T-cell (primary cell): ENCODE measurements around the gene GALNT9. TPM values are rescaled to one million over a fixed set of nuclear protein-coding genes. Genes with fewer than 3 reads are reported as not detected.

Experiments
- ATAC-seq, 4 experiments: fragments of 200-7000 bp in 3 of 4; fragments of 150-1000 bp in 1 of 4; cut with Tn5 transposase; replicated peaks in 1 of 4; 1 replicate in 3 of 4; 2 replicates in 1 of 4; pipeline ENCODE4 v1.10.0; 2021; ENCODE audit warnings: moderate library complexity in 3 of 4, mild to moderate bottlenecking in 2 of 4, moderate number of reproducible peaks in 1 of 4
- CTCF ChIA-PET, 2 donors: fragments of 300-600 bp; sonication (Branson Sonifier 250); formaldehyde crosslinking; loops; one replicate each; lab custom pipeline; 2022; ENCODE audit warnings: antibody characterized with exemption in 2 of 2; lab: Charles Lee
- POLR2A ChIA-PET, 2 donors: fragments of 300-600 bp; sonication (Branson Sonifier 250); formaldehyde crosslinking; loops; one replicate each; lab custom pipeline; 2022; ENCODE audit warnings: antibody characterized with exemption in 2 of 2; lab: Charles Lee
- DNase-seq, 35 experiments: peaks; one replicate each; pipeline versions ENCODE4 v3.0.0 to v3.0.0-alpha.2; 2013 to 2023
- H3K27ac ChIP-seq: one replicate; pipeline ENCODE4 v1.5.1; 2013; ENCODE audit warnings: low read length
- H3K27me3 ChIP-seq, 2 experiments: replicated peaks in 1 of 2; 1 replicate in 1 of 2; 2 replicates in 1 of 2; pipeline versions ENCODE4 v1.6.1 to v1.7.0; 2013; ENCODE audit warnings: low read length in 1 of 2, mixed read lengths in 1 of 2; ENCODE audit not compliant: control insufficient read depth in 2 of 2, insufficient read depth in 2 of 2; ENCODE audit errors: extremely low read depth in 1 of 2
- H3K36me3 ChIP-seq, 2 donors: 1 replicate in 1 of 2; 2 replicates in 1 of 2; pipeline versions ENCODE4 v1.6.1 to v1.7.0; 2013; ENCODE audit warnings: low read length in 1 of 2; ENCODE audit not compliant: control insufficient read depth in 2 of 2, insufficient read depth in 1 of 2; ENCODE audit errors: extremely low read depth in 1 of 2
- H3K4me1 ChIP-seq, 2 experiments: 1 replicate in 1 of 2; 2 replicates in 1 of 2; pipeline versions ENCODE4 v1.6.1 to v1.7.0; 2013; ENCODE audit warnings: low read length in 2 of 2, mixed read lengths in 1 of 2; ENCODE audit not compliant: insufficient read depth in 2 of 2, control insufficient read depth in 1 of 2; ENCODE audit errors: extremely low read depth in 1 of 2
- H3K4me3 ChIP-seq, 2 donors: 1 replicate in 1 of 2; 2 replicates in 1 of 2; pipeline versions ENCODE4 v1.5.1 to v1.7.0; 2013; ENCODE audit warnings: mild to moderate bottlenecking in 2 of 2, low read length in 1 of 2, moderate library complexity in 1 of 2; ENCODE audit not compliant: control insufficient read depth in 1 of 2; ENCODE audit errors: extremely low read depth in 1 of 2
- H3K9me3 ChIP-seq: 2 replicates; pipeline ENCODE4 v1.7.0; 2013
- H3K27ac Mint-ChIP-seq, 2 donors: one replicate each; pipeline ENCODE4 v1.8.0; 2020 to 2021; ENCODE audit warnings: mild to moderate bottlenecking in 2 of 2, mixed read lengths in 2 of 2
- H3K27me3 Mint-ChIP-seq, 2 donors: one replicate each; pipeline ENCODE4 v1.8.0; 2021 to 2022; ENCODE audit warnings: mixed read lengths in 2 of 2
- H3K36me3 Mint-ChIP-seq: one replicate; pipeline ENCODE4 v1.8.0; 2021; ENCODE audit warnings: mixed read lengths
- H3K4me1 Mint-ChIP-seq, 3 donors: one replicate each; pipeline ENCODE4 v1.8.0; 2020 to 2022; ENCODE audit warnings: mixed read lengths in 3 of 3, mild to moderate bottlenecking in 1 of 3
- H3K4me3 Mint-ChIP-seq, 3 donors: one replicate each; pipeline ENCODE4 v1.8.0; 2020 to 2022; ENCODE audit warnings: mild to moderate bottlenecking in 3 of 3, mixed read lengths in 3 of 3, moderate library complexity in 3 of 3
- H3K9me3 Mint-ChIP-seq, 3 donors: one replicate each; pipeline ENCODE4 v1.8.0; 2020 to 2022; ENCODE audit warnings: mixed read lengths in 3 of 3
- WGBS: methylation state at CpG from one replicate; pipeline ENCODE4 v1.1.5; 2013; ENCODE audit warnings: missing lambda C conversion rate; ENCODE audit not compliant: insufficient coverage; 5-methylcytosine and 5-hydroxymethylcytosine counted together
- total RNA-seq, 35 experiments: library from RNA in 6 of 35; stranded (reverse) in 6 of 35; fragments of 120-200 nt in 1 of 35; gene quantifications; one replicate each; pipeline versions ENCODE4 v1.2.1 to v1.2.4 and lab custom pipeline; 2013 to 2026

Gene GALNT9
- total RNA-seq, 5 donors from 2014 or later (not counting 1 experiment from before 2014, with no cell fraction given), result 0.72 TPM; not detected in 4

GRCh38 chr12:132188916-132189325, 140.5 kb downstream of the GALNT9 start:
- H3K27ac ChIP-seq, result peak overlapping the region; percentile 65
- H3K27me3 ChIP-seq, result no peaks in the 10 kb centered on the region
- WGBS, result 21% methylated on average over 12 of the region's 20 CpGs
- H3K36me3 Mint-ChIP-seq, result peaks cover 6% of the 10 kb centered on the region
- peaks cover 0 to 5% of the 10 kb centered on the region in 2 donors for H3K36me3 ChIP-seq
- H3K9me3 ChIP-seq, result peaks cover 3% of the 10 kb centered on the region
- H3K4me3 ChIP-seq, result peak overlapping the region; percentile 86 to 87
- ChIA-PET POLR2A (no interaction called here), CTCF (no interaction called here)
- DNase-seq (peak in 3 of 35 experiments; percentile 23 to 41 (median 26)), ATAC-seq (no peak)
- peak overlapping the region; percentile 95 to 97 (median 97) for H3K4me3 Mint-ChIP-seq
- peaks cover 0 to 6% (median 4%) of the 10 kb centered on the region in 3 donors for H3K9me3 Mint-ChIP-seq
- H3K27ac Mint-ChIP-seq, result peak overlapping the region; percentile 94 to 98
- no peaks in the 10 kb centered on the region for H3K27me3 Mint-ChIP-seq
- H3K4me1 Mint-ChIP-seq, result peaks cover 46 to 59% (median 50%) of the 10 kb centered on the region in 3 donors
- H3K4me1 ChIP-seq, result peaks cover 11 to 64% of the 10 kb centered on the region in 2 experiments

DNA sequence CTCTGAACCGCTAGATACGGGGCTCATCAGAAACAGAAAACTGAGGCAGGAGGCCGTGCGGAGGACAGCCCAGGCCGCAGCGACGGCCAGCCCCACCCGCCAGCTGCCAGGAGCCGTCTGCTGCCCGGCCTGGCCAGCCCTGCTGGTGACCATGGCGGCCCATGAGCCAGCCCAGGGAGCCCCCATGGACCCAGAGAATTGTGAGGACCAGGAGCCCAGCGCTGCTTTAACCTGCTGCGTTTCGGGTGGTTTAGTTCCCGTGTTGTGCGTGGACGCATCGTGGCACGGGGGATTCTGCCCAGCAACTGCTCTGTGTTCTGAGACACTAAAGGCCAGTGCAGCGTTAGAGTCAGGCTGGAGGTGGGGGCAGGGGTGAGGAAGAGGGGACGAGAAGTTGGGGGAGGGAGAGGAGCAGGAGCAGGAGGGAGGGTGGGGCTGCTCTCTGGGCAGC, 140.9 kb downstream of the GALNT9 start:
- Histone ChIP-seq H3K36me3 (peaks cover 0 to 5% of the 10 kb centered on the region in 2 donors), H3K4me1 (peaks cover 11 to 64% of the 10 kb centered on the region in 2 experiments), H3K27ac (peak overlapping the region; percentile 65), H3K4me3 (peak overlapping the region; percentile 86 to 87), H3K27me3 (no peaks in the 10 kb centered on the region), H3K9me3 (peaks cover 3% of the 10 kb centered on the region)
- peaks cover 0 to 2% (median 2%) of the 10 kb centered on the region in 3 donors for H3K9me3 Mint-ChIP-seq
- WGBS, result 88% methylated on average over 21 of the region's 21 CpGs
- ChIA-PET POLR2A (no interaction called here), CTCF (no interaction called here)
- H3K27me3 Mint-ChIP-seq, result no peaks in the 10 kb centered on the region
- peak overlapping the region; percentile 66 to 97 (median 97) for H3K4me3 Mint-ChIP-seq
- H3K27ac Mint-ChIP-seq, result peak overlapping the region; percentile 52 to 73
- DNase-seq (peak in 3 of 35 experiments; percentile 19 to 31 (median 26)), ATAC-seq (no peak)
- peaks cover 46 to 59% (median 50%) of the 10 kb centered on the region in 3 donors for H3K4me1 Mint-ChIP-seq
- peaks cover 4% of the 10 kb centered on the region for H3K36me3 Mint-ChIP-seq

GRCh38 chr12:132187646-132188450, 141.5 kb downstream of the GALNT9 start:
- H3K4me1 Mint-ChIP-seq, result peaks cover 46 to 59% (median 51%) of the 10 kb centered on the region in 3 donors
- Histone ChIP-seq H3K9me3 (peaks cover 3% of the 10 kb centered on the region), H3K27ac (no peak overlapping the region), H3K4me1 (peaks cover 11 to 64% of the 10 kb centered on the region in 2 experiments), H3K4me3 (peak overlapping the region in 1 of 2 donors; percentile 29), H3K36me3 (peaks cover 0 to 5% of the 10 kb centered on the region in 2 donors), H3K27me3 (no peaks in the 10 kb centered on the region)
- POLR2A ChIA-PET, result no interaction called here
- DNase-seq (peak in 1 of 35 experiments; percentile 27), ATAC-seq (no peak)
- peak overlapping the region; percentile 66 to 97 (median 71) for H3K4me3 Mint-ChIP-seq
- H3K9me3 Mint-ChIP-seq, result no peaks in the 10 kb centered on the region
- CTCF ChIA-PET, result no interaction called here
- H3K36me3 Mint-ChIP-seq, result peaks cover 3% of the 10 kb centered on the region
- H3K27ac Mint-ChIP-seq, result peak overlapping the region; percentile 39 to 52
- 96% methylated on average over 31 of the region's 35 CpGs for whole genome bisulfite sequencing
- H3K27me3 Mint-ChIP-seq, result no peaks in the 10 kb centered on the region

DNA sequence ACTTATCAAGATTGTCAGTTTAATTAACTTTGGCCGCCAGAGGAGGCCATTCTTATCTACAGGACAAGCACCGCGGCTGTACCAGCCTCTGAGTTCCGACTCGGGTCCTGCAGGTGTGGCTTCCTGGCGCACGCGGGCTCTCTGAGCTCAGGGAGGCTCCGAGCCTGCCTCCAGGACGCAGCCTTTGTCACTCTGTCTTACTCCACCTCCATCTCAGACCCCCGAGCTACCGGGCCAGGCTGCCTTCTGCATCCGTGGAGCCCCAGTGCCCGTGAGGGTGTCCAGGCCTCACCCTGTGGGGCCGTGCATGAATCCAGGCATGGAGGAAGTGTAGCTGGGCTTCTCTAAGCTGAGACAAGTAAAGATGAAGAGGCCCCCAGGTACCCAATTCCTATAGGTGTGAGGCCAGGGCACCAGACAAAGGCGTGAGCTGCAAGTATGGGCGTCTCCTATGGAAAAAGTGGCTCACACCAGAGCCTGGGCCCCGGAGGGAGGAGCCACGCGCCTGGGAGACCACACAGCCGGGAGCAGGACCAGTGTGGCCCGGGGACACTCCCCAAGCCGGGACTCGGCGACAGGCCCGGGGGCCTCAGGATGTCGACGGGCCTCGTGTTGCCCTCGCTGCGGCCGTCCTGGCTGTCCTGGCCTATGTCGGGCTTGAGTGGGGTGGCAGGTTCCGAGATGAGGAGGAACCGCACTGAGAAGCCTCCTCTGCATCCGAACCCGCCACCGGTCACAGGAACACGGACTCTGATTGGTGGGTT, 142.3 kb downstream of the GALNT9 start:
- Mint-ChIP-seq H3K9me3 (no peaks in the 10 kb centered on the region), H3K27ac (peak overlapping the region; percentile 90), H3K27me3 (no peaks in the 10 kb centered on the region), H3K4me1 (peaks cover 46 to 59% (median 55%) of the 10 kb centered on the region in 3 donors), H3K36me3 (peaks cover 3% of the 10 kb centered on the region), H3K4me3 (peak overlapping the region; percentile 63 to 97 (median 78))
- WGBS, result 76% methylated on average over 28 of the region's 39 CpGs
- ChIA-PET CTCF (interaction anchor here in 1 of 2 donors (0.6 kb wide), 1 partner anchor 500 kb away, joined by 4 read pairs; the partner anchor contains the start of gene POLE), POLR2A (no interaction called here)
- Histone ChIP-seq H3K27ac (peak overlapping the region; percentile 85), H3K36me3 (peaks cover 0 to 5% of the 10 kb centered on the region in 2 donors), H3K4me1 (peaks cover 11 to 64% of the 10 kb centered on the region in 2 experiments), H3K27me3 (no peaks in the 10 kb centered on the region), H3K4me3 (peak overlapping the region in 1 of 2 donors; percentile 40), H3K9me3 (peaks cover 3% of the 10 kb centered on the region)
- no peak for ATAC-seq
- peak in 4 of 35 experiments; percentile 21 to 54 (median 30) for DNase-seq

DNA sequence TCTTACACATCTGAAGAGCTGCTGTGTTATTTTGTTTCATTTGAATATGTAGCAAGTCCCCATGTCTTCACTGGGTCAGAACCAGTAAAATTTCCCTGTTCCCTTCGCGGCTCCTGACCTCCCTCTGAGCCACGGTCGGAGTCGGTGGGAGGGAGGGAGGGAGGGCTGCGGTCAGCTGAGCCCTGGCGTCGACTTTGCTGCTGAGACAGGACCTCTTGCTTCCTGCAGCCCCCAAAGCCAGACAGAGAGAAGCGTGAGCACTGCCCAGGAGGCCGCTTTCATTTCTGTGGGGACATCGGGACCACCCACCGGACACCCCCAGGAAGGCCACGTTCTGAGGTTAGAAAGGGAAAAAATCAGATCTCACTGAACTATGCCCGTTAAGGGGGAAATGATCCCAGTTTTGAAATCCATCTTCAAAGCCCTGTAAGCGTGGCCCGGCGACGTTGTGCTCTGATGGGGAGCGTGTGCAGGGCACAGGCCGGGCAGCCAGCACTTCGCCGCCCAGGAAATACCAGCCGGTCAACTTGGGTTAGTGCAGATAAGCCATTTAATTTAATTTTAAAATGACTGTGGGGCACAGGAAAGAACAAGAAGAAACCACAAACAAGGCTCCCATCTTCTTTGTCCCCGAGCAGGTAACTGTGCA, 143.1 kb downstream of the GALNT9 start:
- H3K27me3 ChIP-seq, result no peaks in the 10 kb centered on the region
- H3K36me3 ChIP-seq, result peaks cover 0 to 5% of the 10 kb centered on the region in 2 donors
- peaks cover 44 to 61% (median 57%) of the 10 kb centered on the region in 3 donors for H3K4me1 Mint-ChIP-seq
- ChIA-PET POLR2A (interaction anchor here in 1 of 2 donors (0.6 to 1.0 kb wide), 2 partner anchors 24 to 263 kb away, joined by 3 to 4 read pairs; no protein-coding TSS in a partner anchor), CTCF (interaction anchor here (0.6 to 1.3 kb wide), 5 partner anchors 33 to 501 kb away, joined by 4 to 12 read pairs (median 4); partner anchors contain the start of gene POLE (in 1 of the 2))
- peak overlapping the region; percentile 63 to 97 (median 78) for H3K4me3 Mint-ChIP-seq
- DNase-seq (peak in 1 of 35 experiments; percentile 26), ATAC-seq (no peak)
- WGBS, result 18% methylated on average over 7 of the region's 24 CpGs
- H3K27ac Mint-ChIP-seq, result peak overlapping the region; percentile 90
- H3K36me3 Mint-ChIP-seq, result peaks cover 3% of the 10 kb centered on the region
- no peaks in the 10 kb centered on the region for H3K27me3 Mint-ChIP-seq
- no peaks in the 10 kb centered on the region for H3K9me3 Mint-ChIP-seq
- peak overlapping the region; percentile 40 to 41 for H3K4me3 ChIP-seq
- peaks cover 3% of the 10 kb centered on the region for H3K9me3 ChIP-seq
- peaks cover 11 to 64% of the 10 kb centered on the region in 2 experiments for H3K4me1 ChIP-seq
- peak overlapping the region; percentile 85 for H3K27ac ChIP-seq
